Upper lobe of right lung (tissue), 1 donor: ENCODE data around the gene SORBS1. TPM values are rescaled to one million over a fixed set of nuclear protein-coding genes. Genes with fewer than 3 reads are reported as not detected.

Experiments
- ATAC-seq: fragments of 200-7000 bp; cut with Tn5 transposase; one replicate; pipeline ENCODE4 v1.9.1; 2020; ENCODE audit warnings: mild to moderate bottlenecking, moderate library complexity
- DNase-seq: peaks from one replicate; pipeline ENCODE4 v3.0.0-alpha.2; 2020
- H3K27ac ChIP-seq: fragments of 200-600 bp; one replicate; pipeline ENCODE4 v1.8.0; 2022
- H3K27me3 ChIP-seq: fragments of 200-600 bp; one replicate; pipeline ENCODE4 v1.8.0; 2022; ENCODE audit warnings: mild to moderate bottlenecking
- H3K36me3 ChIP-seq: fragments of 200-600 bp; one replicate; pipeline ENCODE4 v1.8.0; 2022
- H3K4me1 ChIP-seq: fragments of 200-600 bp; one replicate; pipeline ENCODE4 v1.8.0; 2022
- H3K4me3 ChIP-seq: fragments of 200-600 bp; one replicate; pipeline ENCODE4 v1.8.0; 2022; ENCODE audit warnings: mild to moderate bottlenecking
- H3K9me3 ChIP-seq: fragments of 200-600 bp; one replicate; pipeline ENCODE4 v1.8.0; 2022
- intact Hi-C: fragments of 100-400 bp; cut with DNase I; formaldehyde crosslinking; loops from one replicate; pipeline ENCODE4 v1.11.0; 2022
- total RNA-seq: library from RNA; stranded (reverse); fragmentation: NEBNext Ultra II Directional; extraction: Animal tissue kit (Norgen Biotek cat#: 25700); gene quantifications from one replicate; pipeline ENCODE4 v1.2.1, GENCODE V29; 2021
- TF ChIP-seq, protein P1 (sequence below): fragments of 200-600 bp; IDR thresholded peaks from one replicate; pipeline ENCODE4 v1.8.0; 2022; ENCODE audit warnings: antibody characterized with exemption
- donor health status: DM: no; HTN: yes; CAD: no; lungs with severe emphysema.

Gene SORBS1
- total RNA-seq, 1 donor from 2014 or later, result 50.7 TPM

DNA sequence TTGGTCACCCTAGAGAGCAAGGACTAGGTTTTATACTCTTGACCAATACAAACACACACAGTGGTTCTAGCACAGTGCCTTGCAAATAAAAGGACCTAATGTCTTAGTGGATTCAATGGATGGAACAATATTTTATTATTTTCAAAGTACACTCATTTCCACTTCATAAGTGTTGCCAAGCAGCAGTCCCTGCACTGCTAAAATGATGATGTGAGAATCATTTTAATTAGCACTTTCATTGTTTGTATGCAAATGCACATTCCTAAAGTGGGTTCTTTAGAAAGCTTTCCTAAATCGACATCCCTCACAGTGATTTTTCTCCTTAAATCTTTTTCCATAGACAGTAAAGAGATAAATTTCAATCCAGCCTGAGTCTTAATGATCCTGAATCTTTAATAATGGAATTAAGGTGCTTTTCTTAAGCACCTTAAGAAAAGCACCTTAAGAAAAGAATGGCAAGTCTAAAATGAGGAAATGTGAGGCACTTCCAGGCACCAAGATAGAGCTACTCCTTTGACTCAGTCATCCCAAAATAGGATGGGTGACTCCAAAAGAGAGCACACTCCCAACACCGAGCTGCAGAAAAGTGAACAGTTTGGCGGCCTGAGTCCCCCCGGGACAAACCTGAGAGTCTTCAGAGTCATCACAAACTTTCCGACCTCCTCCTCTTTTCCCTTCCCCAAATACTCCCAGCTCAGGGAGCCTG is 84.5 kb downstream of the SORBS1 start:
- H3K27ac ChIP-seq, result peak overlapping the region; percentile 49
- no peaks in the 10 kb centered on the region for H3K36me3 ChIP-seq
- no peak overlapping the region for H3K4me3 ChIP-seq
- H3K9me3 ChIP-seq, result no peaks in the 10 kb centered on the region
- TF ChIP-seq, protein P1, sequence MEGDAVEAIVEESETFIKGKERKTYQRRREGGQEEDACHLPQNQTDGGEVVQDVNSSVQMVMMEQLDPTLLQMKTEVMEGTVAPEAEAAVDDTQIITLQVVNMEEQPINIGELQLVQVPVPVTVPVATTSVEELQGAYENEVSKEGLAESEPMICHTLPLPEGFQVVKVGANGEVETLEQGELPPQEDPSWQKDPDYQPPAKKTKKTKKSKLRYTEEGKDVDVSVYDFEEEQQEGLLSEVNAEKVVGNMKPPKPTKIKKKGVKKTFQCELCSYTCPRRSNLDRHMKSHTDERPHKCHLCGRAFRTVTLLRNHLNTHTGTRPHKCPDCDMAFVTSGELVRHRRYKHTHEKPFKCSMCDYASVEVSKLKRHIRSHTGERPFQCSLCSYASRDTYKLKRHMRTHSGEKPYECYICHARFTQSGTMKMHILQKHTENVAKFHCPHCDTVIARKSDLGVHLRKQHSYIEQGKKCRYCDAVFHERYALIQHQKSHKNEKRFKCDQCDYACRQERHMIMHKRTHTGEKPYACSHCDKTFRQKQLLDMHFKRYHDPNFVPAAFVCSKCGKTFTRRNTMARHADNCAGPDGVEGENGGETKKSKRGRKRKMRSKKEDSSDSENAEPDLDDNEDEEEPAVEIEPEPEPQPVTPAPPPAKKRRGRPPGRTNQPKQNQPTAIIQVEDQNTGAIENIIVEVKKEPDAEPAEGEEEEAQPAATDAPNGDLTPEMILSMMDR, result no peak
- no peak for ATAC-seq
- intact Hi-C loops, result no loop called here
- peaks cover 40% of the 10 kb centered on the region for H3K4me1 ChIP-seq
- DNase-seq, result no peak
- H3K27me3 ChIP-seq, result no peaks in the 10 kb centered on the region

DNA sequence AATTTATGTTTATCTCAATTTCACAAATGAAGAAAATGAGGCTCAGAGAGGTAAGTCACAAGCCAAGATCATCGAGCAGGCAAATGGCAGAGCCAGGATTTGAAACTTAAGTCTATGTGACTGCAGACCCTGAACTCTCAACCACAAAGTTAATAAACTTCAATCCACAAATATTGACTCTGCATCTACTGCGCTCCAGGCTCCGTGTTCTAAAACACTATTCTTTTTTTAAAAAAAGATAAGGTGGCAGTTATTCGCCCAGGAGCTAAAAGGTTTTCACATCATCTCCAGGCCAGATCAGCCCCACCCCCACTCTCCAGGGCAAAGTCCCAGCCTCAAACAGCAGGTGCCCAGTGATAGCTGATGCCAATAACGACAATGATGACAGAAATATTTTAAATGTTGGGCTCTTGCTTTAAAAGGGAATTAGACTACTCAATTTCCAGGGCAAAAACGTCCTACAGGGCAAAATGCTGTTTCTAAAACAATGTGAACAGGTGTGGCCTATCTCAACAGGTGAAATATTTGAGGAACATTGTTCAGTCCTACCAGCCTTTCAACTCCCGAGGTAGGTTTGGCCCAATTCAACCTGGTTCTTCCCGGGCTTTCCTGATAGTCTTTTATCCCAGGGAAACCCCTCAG is 85.2 kb downstream of the SORBS1 start:
- ATAC-seq, result no peak
- Histone ChIP-seq H3K4me3 (no peak overlapping the region), H3K27ac (peak overlapping the region; percentile 67), H3K9me3 (no peaks in the 10 kb centered on the region), H3K4me1 (peaks cover 34% of the 10 kb centered on the region), H3K36me3 (no peaks in the 10 kb centered on the region), H3K27me3 (no peaks in the 10 kb centered on the region)
- no peak for DNase-seq
- TF ChIP-seq, protein P1, result no peak
- intact Hi-C loops, result no loop called here

DNA sequence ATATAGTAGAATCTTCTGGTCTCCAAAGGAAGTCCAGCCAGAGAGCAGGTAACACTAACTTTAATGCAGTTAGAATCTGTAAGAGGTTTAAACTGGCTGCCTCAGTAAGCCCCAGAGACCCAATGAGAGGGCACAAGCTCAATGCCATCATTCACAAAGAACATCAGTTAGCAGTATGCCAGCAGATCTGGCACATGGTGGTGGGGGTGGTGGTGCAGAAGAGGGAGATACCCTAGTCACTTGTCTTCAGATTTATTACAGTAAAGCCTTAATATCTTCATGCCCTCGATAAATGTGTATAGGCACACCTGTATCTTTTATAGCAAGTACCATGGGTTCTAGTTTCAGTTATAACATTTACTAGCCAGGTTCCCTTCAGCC is 86.2 kb downstream of the SORBS1 start:
- intact Hi-C loops, result no loop called here
- H3K9me3 ChIP-seq, result no peaks in the 10 kb centered on the region
- no peak overlapping the region for H3K4me3 ChIP-seq
- TF ChIP-seq, protein P1, result no peak
- peak overlapping the region; percentile 67 for H3K27ac ChIP-seq
- DNase-seq (no peak), ATAC-seq (no peak)
- H3K27me3 ChIP-seq, result no peaks in the 10 kb centered on the region
- H3K36me3 ChIP-seq, result no peaks in the 10 kb centered on the region
- peaks cover 27% of the 10 kb centered on the region for H3K4me1 ChIP-seq

DNA sequence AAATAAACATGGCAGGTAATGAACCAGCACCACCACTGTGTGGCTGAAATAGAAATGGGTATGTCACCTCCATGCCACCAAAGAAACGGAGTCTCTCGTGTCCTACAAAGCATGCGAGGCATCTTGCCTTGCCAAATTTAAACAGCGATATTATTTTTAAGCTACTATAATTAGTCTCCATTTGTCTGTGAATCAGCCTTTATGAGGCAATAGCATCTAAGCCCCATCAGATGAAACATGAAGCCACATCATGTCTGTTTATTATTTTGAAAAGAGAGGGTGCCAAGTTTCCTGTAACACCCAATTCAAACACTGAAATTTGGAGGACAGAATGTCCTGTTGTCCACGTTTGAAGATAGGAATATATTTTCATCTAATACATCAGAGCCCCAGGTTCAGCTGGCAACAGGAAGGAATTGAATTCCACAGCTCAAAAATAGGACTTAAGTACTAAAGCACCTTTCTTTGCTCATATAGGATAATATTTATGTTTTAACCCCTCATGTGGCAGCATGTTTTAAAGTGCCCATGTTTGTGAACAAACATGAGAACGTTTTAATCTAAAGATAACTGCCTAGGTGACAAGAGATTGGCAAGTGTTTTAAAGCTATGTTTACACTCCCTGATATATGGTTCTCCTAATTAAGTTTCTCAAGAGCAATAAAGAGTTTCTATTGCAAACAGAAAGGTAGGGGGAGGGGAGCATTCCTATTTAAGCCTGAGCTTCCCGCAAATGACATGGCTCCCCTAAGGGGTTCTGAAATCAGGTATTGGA is 86.8 kb downstream of the SORBS1 start:
- DNase-seq (no peak), ATAC-seq (peak; percentile 47)

DNA sequence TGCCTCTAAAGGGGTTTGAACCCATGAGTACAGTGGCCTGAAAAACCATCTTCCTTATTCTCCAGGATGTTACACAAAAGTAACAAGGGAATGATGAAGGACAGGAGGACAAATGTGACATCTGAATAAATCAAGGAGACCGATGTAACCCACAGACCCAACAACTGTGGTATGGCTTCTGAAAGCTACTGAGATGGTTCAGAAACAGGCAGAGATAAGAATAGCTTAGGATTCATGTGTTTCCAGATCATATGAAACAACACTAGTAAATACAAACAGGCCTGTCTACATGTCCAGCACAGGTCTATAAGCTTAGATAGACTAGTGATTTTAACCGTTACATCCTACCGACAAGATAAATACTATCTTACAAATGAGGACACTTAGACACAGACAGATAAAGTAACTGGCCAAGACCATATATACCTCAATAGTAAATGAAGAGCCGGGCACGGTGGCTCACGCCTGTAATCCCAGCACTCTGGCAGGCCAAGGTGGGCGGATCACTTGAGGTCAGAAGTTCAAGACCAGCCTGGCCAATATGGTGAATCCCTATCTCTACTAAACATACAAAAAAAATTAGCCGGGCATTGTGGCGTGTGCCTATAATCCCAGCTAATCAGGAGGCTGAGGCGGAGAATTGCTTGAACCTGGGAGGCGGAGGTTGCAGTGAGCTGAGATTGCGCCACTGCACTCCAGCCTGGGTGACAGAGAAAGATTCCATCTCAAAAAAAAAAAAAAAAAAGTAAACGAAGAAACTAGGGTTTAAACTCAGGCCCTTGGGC is 88.7 kb downstream of the SORBS1 start:
- peaks cover 27% of the 10 kb centered on the region for H3K4me1 ChIP-seq
- TF ChIP-seq, protein P1, result no peak
- DNase-seq (no peak), ATAC-seq (no peak)
- no peaks in the 10 kb centered on the region for H3K27me3 ChIP-seq
- no peaks in the 10 kb centered on the region for H3K36me3 ChIP-seq
- intact Hi-C loops, result no loop called here
- H3K4me3 ChIP-seq, result no peak overlapping the region
- no peak overlapping the region for H3K27ac ChIP-seq
- no peaks in the 10 kb centered on the region for H3K9me3 ChIP-seq

More for the DNA sequence above, 86.8 kb downstream of the SORBS1 start:
- peaks cover 27% of the 10 kb centered on the region for H3K4me1 ChIP-seq
- no peaks in the 10 kb centered on the region for H3K9me3 ChIP-seq
- TF ChIP-seq, protein P1, result no peak
- H3K4me3 ChIP-seq, result no peak overlapping the region
- intact Hi-C loops, result no loop called here
- peak overlapping the region; percentile 67 for H3K27ac ChIP-seq
- no peaks in the 10 kb centered on the region for H3K36me3 ChIP-seq
- no peaks in the 10 kb centered on the region for H3K27me3 ChIP-seq
